ENCODE measurements around the gene CAPN5. TPM values are rescaled to one million over a fixed set of nuclear protein-coding genes. Genes with fewer than 3 reads are reported as not detected.

CAPN5 gene
- total and polyA plus RNA-seq, 2 experiments from 2014 or later, result 10.2 to 32.2 TPM

- no peak overlapping the region for H2AFZ ChIP-seq
- no peaks in the 10 kb centered on the region for H3K27me3 ChIP-seq (ENCODE audit: insufficient read depth)
- Mint-ChIP-seq H3K9me3 (no peaks in the 10 kb centered on the region), H3K4me1 (peaks cover 24% of the 10 kb centered on the region), H3K4me3 (no peak overlapping the region), H3K36me3 (ENCODE audit: low read depth) (no peaks in the 10 kb centered on the region), H3K27me3 (ENCODE audit: insufficient read depth, low read depth, poor library complexity) (peaks cover 11% of the 10 kb centered on the region), H3K27ac (no peak overlapping the region)
- ATAC-seq, result no peak
- DNase-seq (ENCODE audit: low spot score), result no peak
- no peak overlapping the region for H3K4me2 ChIP-seq
- no peaks in the 10 kb centered on the region for H3K9me2 ChIP-seq (ENCODE audit: insufficient read depth)
- H3K36me3 ChIP-seq (ENCODE audit: insufficient read depth), result no peaks in the 10 kb centered on the region
- no peak overlapping the region for H3K4me3 ChIP-seq
- no peaks in the 10 kb centered on the region for H3K79me2 ChIP-seq (replicated peaks; ENCODE audit: insufficient read depth)
- no peak for TF ChIP-seq ZNF114 (CRISPR knock-in tag; IDR thresholded peaks at IDR 0.05)
- no peak for TF ChIP-seq POLR2AphosphoS5 (IDR thresholded peaks at IDR 0.05; ENCODE audit: low read depth)
- TF ChIP-seq, protein P1, sequence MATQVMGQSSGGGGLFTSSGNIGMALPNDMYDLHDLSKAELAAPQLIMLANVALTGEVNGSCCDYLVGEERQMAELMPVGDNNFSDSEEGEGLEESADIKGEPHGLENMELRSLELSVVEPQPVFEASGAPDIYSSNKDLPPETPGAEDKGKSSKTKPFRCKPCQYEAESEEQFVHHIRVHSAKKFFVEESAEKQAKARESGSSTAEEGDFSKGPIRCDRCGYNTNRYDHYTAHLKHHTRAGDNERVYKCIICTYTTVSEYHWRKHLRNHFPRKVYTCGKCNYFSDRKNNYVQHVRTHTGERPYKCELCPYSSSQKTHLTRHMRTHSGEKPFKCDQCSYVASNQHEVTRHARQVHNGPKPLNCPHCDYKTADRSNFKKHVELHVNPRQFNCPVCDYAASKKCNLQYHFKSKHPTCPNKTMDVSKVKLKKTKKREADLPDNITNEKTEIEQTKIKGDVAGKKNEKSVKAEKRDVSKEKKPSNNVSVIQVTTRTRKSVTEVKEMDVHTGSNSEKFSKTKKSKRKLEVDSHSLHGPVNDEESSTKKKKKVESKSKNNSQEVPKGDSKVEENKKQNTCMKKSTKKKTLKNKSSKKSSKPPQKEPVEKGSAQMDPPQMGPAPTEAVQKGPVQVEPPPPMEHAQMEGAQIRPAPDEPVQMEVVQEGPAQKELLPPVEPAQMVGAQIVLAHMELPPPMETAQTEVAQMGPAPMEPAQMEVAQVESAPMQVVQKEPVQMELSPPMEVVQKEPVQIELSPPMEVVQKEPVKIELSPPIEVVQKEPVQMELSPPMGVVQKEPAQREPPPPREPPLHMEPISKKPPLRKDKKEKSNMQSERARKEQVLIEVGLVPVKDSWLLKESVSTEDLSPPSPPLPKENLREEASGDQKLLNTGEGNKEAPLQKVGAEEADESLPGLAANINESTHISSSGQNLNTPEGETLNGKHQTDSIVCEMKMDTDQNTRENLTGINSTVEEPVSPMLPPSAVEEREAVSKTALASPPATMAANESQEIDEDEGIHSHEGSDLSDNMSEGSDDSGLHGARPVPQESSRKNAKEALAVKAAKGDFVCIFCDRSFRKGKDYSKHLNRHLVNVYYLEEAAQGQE (IDR thresholded peaks at IDR 0.05; ENCODE audit: unreplicated experiment), result no peak
- TF ChIP-seq, protein P2, sequence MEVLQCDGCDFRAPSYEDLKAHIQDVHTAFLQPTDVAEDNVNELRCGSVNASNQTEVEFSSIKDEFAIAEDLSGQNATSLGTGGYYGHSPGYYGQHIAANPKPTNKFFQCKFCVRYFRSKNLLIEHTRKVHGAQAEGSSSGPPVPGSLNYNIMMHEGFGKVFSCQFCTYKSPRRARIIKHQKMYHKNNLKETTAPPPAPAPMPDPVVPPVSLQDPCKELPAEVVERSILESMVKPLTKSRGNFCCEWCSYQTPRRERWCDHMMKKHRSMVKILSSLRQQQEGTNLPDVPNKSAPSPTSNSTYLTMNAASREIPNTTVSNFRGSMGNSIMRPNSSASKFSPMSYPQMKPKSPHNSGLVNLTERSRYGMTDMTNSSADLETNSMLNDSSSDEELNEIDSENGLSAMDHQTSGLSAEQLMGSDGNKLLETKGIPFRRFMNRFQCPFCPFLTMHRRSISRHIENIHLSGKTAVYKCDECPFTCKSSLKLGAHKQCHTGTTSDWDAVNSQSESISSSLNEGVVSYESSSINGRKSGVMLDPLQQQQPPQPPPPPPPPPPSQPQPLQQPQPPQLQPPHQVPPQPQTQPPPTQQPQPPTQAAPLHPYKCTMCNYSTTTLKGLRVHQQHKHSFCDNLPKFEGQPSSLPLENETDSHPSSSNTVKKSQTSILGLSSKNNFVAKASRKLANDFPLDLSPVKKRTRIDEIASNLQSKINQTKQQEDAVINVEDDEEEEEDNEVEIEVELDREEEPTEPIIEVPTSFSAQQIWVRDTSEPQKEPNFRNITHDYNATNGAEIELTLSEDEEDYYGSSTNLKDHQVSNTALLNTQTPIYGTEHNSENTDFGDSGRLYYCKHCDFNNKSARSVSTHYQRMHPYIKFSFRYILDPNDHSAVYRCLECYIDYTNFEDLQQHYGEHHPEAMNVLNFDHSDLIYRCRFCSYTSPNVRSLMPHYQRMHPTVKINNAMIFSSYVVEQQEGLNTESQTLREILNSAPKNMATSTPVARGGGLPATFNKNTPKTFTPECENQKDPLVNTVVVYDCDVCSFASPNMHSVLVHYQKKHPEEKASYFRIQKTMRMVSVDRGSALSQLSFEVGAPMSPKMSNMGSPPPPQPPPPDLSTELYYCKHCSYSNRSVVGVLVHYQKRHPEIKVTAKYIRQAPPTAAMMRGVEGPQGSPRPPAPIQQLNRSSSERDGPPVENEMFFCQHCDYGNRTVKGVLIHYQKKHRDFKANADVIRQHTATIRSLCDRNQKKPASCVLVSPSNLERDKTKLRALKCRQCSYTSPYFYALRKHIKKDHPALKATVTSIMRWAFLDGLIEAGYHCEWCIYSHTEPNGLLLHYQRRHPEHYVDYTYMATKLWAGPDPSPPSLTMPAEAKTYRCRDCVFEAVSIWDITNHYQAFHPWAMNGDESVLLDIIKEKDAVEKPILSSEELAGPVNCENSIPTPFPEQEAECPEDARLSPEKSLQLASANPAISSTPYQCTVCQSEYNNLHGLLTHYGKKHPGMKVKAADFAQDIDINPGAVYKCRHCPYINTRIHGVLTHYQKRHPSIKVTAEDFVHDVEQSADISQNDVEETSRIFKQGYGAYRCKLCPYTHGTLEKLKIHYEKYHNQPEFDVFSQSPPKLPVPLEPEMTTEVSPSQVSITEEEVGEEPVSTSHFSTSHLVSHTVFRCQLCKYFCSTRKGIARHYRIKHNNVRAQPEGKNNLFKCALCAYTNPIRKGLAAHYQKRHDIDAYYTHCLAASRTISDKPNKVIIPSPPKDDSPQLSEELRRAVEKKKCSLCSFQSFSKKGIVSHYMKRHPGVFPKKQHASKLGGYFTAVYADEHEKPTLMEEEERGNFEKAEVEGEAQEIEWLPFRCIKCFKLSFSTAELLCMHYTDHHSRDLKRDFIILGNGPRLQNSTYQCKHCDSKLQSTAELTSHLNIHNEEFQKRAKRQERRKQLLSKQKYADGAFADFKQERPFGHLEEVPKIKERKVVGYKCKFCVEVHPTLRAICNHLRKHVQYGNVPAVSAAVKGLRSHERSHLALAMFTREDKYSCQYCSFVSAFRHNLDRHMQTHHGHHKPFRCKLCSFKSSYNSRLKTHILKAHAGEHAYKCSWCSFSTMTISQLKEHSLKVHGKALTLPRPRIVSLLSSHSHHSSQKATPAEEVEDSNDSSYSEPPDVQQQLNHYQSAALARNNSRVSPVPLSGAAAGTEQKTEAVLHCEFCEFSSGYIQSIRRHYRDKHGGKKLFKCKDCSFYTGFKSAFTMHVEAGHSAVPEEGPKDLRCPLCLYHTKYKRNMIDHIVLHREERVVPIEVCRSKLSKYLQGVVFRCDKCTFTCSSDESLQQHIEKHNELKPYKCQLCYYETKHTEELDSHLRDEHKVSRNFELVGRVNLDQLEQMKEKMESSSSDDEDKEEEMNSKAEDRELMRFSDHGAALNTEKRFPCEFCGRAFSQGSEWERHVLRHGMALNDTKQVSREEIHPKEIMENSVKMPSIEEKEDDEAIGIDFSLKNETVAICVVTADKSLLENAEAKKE (CRISPR knock-in tag; IDR thresholded peaks at IDR 0.05), result no peak
- TF ChIP-seq ZNF331 (CRISPR knock-in tag; IDR thresholded peaks at IDR 0.05; ENCODE audit: low read depth), result no peak
- no peaks in the 10 kb centered on the region for H4K20me1 ChIP-seq (replicated peaks; ENCODE audit: insufficient read depth)
- H3K27ac ChIP-seq (ENCODE audit: low read depth), result no peak overlapping the region
- peaks cover 8% of the 10 kb centered on the region for H3K4me1 ChIP-seq (ENCODE audit: insufficient read depth)
- H3F3A ChIP-seq (replicated peaks; ENCODE audit: low read depth), result 0 out of 2 replicates have a peak, but pooled peaks cover 4% of the 10 kb centered on the region
Measured at GRCh38 chr11:77129842-77130756, 63.3 kb downstream of the CAPN5 start.

All from GM23338 (cell line).